Trophoblast cell (in vitro differentiated cells and primary cell): ENCODE results near the gene PRKN.
A peak's percentile ranks its signal among the peaks of the same experiment; 100 is the strongest.

Experiments used
- DNase-seq, 2 donors: peaks; one replicate each; pipeline ENCODE4 v3.0.0-alpha.2; 2016
- H2AFZ ChIP-seq: 2 replicates; pipeline ENCODE4 v1.6.1; 2013; ENCODE audit warnings: low read length, moderate library complexity, mild to moderate bottlenecking; ENCODE audit not compliant: insufficient read depth, poor library complexity
- H2AK5ac ChIP-seq: 2 replicates; pipeline ENCODE4 v1.6.1; 2013; ENCODE audit warnings: mild to moderate bottlenecking, low read length
- H2BK120ac ChIP-seq: 2 replicates; pipeline ENCODE4 v1.6.1; 2013; ENCODE audit warnings: low read length, mild to moderate bottlenecking, moderate library complexity; ENCODE audit not compliant: insufficient read depth, poor library complexity
- H2BK12ac ChIP-seq: 2 replicates; pipeline ENCODE4 v1.6.1; 2013; ENCODE audit warnings: mild to moderate bottlenecking, low read length, moderate library complexity
- H2BK5ac ChIP-seq: 2 replicates; pipeline ENCODE4 v1.6.1; 2013; ENCODE audit warnings: low read length, low read depth, moderate library complexity, mild to moderate bottlenecking; ENCODE audit not compliant: poor library complexity
- H3K14ac ChIP-seq: 2 replicates; pipeline ENCODE4 v1.6.1; 2013; ENCODE audit warnings: mild to moderate bottlenecking, low read length
- H3K18ac ChIP-seq: 2 replicates; pipeline ENCODE4 v1.6.1; 2013; ENCODE audit warnings: mild to moderate bottlenecking, low read length
- H3K23ac ChIP-seq: 2 replicates; pipeline ENCODE4 v1.6.1; 2013; ENCODE audit warnings: low read length
- H3K27ac ChIP-seq: 2 replicates; pipeline ENCODE4 v1.5.1; 2013; ENCODE audit warnings: low read depth, mild to moderate bottlenecking, inconsistent platforms, low read length, moderate library complexity
- H3K27me3 ChIP-seq: 2 replicates; pipeline ENCODE4 v1.6.1; 2013; ENCODE audit warnings: inconsistent platforms, mild to moderate bottlenecking, low read length, moderate library complexity; ENCODE audit not compliant: insufficient read depth
- H3K36me3 ChIP-seq, 2 experiments: 1 replicate in 1 of 2; 2 replicates in 1 of 2; pipeline ENCODE4 v1.6.1; 2013; ENCODE audit warnings: low read length in 2 of 2, mild to moderate bottlenecking in 2 of 2, moderate library complexity in 1 of 2; ENCODE audit not compliant: insufficient read depth in 2 of 2, control insufficient read depth in 1 of 2
- H3K4ac ChIP-seq: 2 replicates; pipeline ENCODE4 v1.6.1; 2013; ENCODE audit warnings: low read depth, mild to moderate bottlenecking, low read length, moderate library complexity
- H3K4me1 ChIP-seq, 2 experiments: 1 replicate in 1 of 2; 2 replicates in 1 of 2; pipeline ENCODE4 v1.6.1; 2013; ENCODE audit warnings: low read length in 2 of 2, mild to moderate bottlenecking in 2 of 2, moderate library complexity in 1 of 2; ENCODE audit not compliant: insufficient read depth in 2 of 2, control insufficient read depth in 1 of 2
- H3K4me2 ChIP-seq: 2 replicates; pipeline ENCODE4 v1.6.1; 2013; ENCODE audit warnings: inconsistent platforms, mild to moderate bottlenecking, low read length, moderate library complexity
- H3K4me3 ChIP-seq: 2 replicates; pipeline ENCODE4 v1.5.1; 2013; ENCODE audit warnings: mild to moderate bottlenecking, low read depth, low read length, inconsistent platforms
- H3K79me1 ChIP-seq: one replicate; pipeline ENCODE4 v1.6.1; 2013; ENCODE audit warnings: low read length
- H3K79me2 ChIP-seq: 2 replicates; pipeline ENCODE4 v1.6.1; 2013; ENCODE audit warnings: low read length, mild to moderate bottlenecking; ENCODE audit not compliant: control insufficient read depth, insufficient read depth, poor library complexity
- H3K9ac ChIP-seq: 2 replicates; pipeline ENCODE4 v1.6.1; 2013; ENCODE audit warnings: mild to moderate bottlenecking, low read length
- H3K9me3 ChIP-seq: 2 replicates; pipeline ENCODE4 v1.6.1; 2013; ENCODE audit warnings: low read depth, mild to moderate bottlenecking, control low read depth, inconsistent platforms, low read length; ENCODE audit not compliant: insufficient read depth
- H4K12ac ChIP-seq: 2 replicates; pipeline ENCODE4 v1.6.1; 2013; ENCODE audit warnings: low read depth, mild to moderate bottlenecking, low read length, moderate library complexity
- H4K8ac ChIP-seq: 2 replicates; pipeline ENCODE4 v1.6.1; 2013; ENCODE audit warnings: low read depth, mild to moderate bottlenecking, low read length, moderate library complexity
- H4K91ac ChIP-seq: one replicate; pipeline ENCODE4 v1.6.1; 2013; ENCODE audit warnings: low read depth, mild to moderate bottlenecking, low read length, moderate library complexity
- WGBS: extraction: QIAGEN DNeasy Blood & Tissue Kit; methylation state at CpG from one replicate; pipeline ENCODE4 v1.1.7; 2013; ENCODE audit warnings: missing lambda C conversion rate; ENCODE audit not compliant: insufficient read length, insufficient coverage; ENCODE audit errors: extremely low coverage; 5-methylcytosine and 5-hydroxymethylcytosine counted together

PRKN gene

DNA sequence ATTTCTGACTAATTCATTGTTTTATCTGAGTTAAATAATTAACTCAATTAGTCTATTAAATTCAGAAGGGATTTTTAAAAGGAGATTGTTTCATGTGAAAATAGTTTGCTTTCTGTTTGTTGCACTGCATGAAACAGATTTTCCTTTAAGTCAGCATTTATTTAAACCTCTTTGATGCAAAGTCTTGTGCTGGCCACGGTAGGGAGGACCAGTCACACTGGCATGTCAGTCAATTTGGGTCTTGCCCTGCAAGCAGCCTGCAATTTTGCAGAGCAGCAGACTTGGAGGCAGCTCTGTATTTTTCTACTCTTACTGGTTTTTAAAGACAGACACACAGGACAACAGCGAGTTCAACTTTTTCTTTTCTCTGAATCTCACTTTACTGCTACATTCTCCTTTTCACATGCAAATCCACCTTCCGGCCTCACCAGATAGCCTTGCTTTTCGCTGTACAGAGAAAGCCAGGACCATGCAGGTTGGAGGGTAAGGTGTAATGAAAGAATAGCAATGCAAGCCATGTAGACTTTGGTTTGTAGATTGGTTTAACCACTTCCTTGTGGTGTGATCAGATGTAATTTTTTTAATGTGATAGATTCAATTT is 763.8 kb downstream of the PRKN start:
- no peak overlapping the region for H3K4ac ChIP-seq
- DNase-seq, result no peak
- no peak overlapping the region for H4K12ac ChIP-seq
- H3K79me1 ChIP-seq, result no peaks in the 10 kb centered on the region
- H2BK12ac ChIP-seq, result no peak overlapping the region
- H3K36me3 ChIP-seq, result no peaks in the 10 kb centered on the region
- no peak overlapping the region for H4K8ac ChIP-seq
- H3K27me3 ChIP-seq, result no peaks in the 10 kb centered on the region
- no peak overlapping the region for H3K9ac ChIP-seq
- no CpG with 5 or more reads among the region's 4 CpGs for WGBS
- H2AK5ac ChIP-seq, result no peak overlapping the region
- no peak overlapping the region for H2BK120ac ChIP-seq
- no peak overlapping the region for H2AFZ ChIP-seq
- no peaks in the 10 kb centered on the region for H3K79me2 ChIP-seq
- H3K23ac ChIP-seq, result no peak overlapping the region
- no peaks in the 10 kb centered on the region for H3K9me3 ChIP-seq
- H2BK5ac ChIP-seq, result no peak overlapping the region
- no peak overlapping the region for H3K4me2 ChIP-seq
- H3K27ac ChIP-seq, result no peak overlapping the region
- H3K4me3 ChIP-seq, result no peak overlapping the region
- no peak overlapping the region for H3K14ac ChIP-seq
- H4K91ac ChIP-seq, result no peak overlapping the region
- no peaks in the 10 kb centered on the region for H3K4me1 ChIP-seq
- no peak overlapping the region for H3K18ac ChIP-seq

DNA sequence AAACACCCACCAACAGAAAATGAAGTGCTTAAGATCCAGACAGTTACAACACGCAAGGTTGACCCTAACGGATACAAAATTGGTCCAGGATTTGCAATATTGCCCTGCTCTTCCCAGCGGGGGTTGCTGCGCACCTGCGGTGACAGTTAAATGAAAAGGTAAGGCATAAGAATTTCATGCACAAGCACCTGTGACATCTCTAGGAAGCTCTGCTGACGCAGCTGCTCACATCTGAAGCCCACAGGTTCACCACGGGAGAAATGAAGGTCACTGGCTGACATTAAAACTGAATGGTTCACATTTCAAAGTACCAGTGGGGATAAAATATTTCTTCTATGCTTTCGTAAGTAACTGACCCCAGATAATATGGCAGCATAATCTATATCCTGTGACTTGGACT is 764.4 kb downstream of the PRKN start:
- H3K79me2 ChIP-seq, result no peaks in the 10 kb centered on the region
- H3K9me3 ChIP-seq, result no peaks in the 10 kb centered on the region
- H3K4ac ChIP-seq, result no peak overlapping the region
- H3K4me1 ChIP-seq, result no peaks in the 10 kb centered on the region
- H4K12ac ChIP-seq, result no peak overlapping the region
- H3K27me3 ChIP-seq, result no peaks in the 10 kb centered on the region
- no peak overlapping the region for H4K8ac ChIP-seq
- H3K9ac ChIP-seq, result no peak overlapping the region
- H3K79me1 ChIP-seq, result no peaks in the 10 kb centered on the region
- H3K14ac ChIP-seq, result no peak overlapping the region
- H3K27ac ChIP-seq, result no peak overlapping the region
- no CpG with 5 or more reads among the region's 8 CpGs for WGBS
- no peak overlapping the region for H2BK120ac ChIP-seq
- H2BK5ac ChIP-seq, result no peak overlapping the region
- no peak overlapping the region for H3K4me2 ChIP-seq
- no peak overlapping the region for H3K18ac ChIP-seq
- no peak overlapping the region for H2AFZ ChIP-seq
- DNase-seq, result no peak
- H3K4me3 ChIP-seq, result no peak overlapping the region
- H4K91ac ChIP-seq, result no peak overlapping the region
- no peak overlapping the region for H2BK12ac ChIP-seq
- no peak overlapping the region for H3K23ac ChIP-seq
- no peaks in the 10 kb centered on the region for H3K36me3 ChIP-seq
- no peak overlapping the region for H2AK5ac ChIP-seq

DNA sequence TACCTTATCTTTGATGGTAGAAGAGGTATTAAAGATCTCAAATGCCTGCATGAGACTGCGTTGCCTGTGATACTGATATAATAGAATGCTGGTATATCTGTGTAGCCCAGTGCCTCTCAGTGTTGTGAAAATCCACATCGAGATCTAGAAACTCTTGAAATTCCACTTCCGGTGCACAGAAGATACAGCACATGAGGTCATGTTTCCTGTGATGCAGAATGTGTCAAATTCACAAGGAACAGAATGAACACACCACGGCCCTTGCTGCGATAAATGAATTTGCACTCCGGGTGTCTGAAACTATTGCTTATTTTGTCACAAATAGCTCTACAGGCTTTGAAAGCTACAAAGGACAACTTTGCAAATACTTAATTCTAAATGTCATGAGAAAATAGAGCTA is 765.8 kb downstream of the PRKN start:
- Histone ChIP-seq H2AFZ (no peak overlapping the region), H4K91ac (no peak overlapping the region), H3K14ac (no peak overlapping the region), H3K4me3 (no peak overlapping the region), H3K36me3 (no peaks in the 10 kb centered on the region), H3K9me3 (peaks cover under 1% of the 10 kb centered on the region), H3K79me2 (no peaks in the 10 kb centered on the region), H3K23ac (no peak overlapping the region), H3K27me3 (no peaks in the 10 kb centered on the region), H4K12ac (no peak overlapping the region), H3K27ac (no peak overlapping the region), H4K8ac (no peak overlapping the region), H3K79me1 (no peaks in the 10 kb centered on the region), H3K4me2 (no peak overlapping the region), H3K4ac (no peak overlapping the region), H2BK120ac (no peak overlapping the region), H3K9ac (no peak overlapping the region), H2BK5ac (no peak overlapping the region), H2BK12ac (no peak overlapping the region), H3K4me1 (no peaks in the 10 kb centered on the region), H2AK5ac (no peak overlapping the region), H3K18ac (no peak overlapping the region)
- no CpG with 5 or more reads among the region's 6 CpGs for WGBS
- DNase-seq, result no peak

DNA sequence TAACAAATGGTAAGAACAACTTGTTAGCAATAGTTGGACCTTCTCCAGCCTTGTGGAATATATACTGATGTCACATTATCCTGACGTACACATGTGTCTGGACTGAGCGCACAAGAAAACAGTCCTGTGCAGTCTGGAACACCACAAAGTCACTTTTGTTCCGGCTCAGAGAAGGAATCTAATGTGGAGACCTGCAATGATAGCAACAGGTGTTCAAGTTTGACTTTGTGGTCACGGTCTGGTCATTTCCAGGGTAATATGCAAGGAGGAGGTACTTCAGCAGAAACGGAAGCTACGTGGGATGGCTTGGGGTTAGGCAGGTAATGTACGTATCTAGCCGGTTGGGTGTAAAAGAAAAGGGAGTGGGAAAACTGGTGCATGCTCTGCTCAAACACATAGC is 766.5 kb downstream of the PRKN start:
- H2BK120ac ChIP-seq, result no peak overlapping the region
- no peak overlapping the region for H3K14ac ChIP-seq
- no peak overlapping the region for H4K12ac ChIP-seq
- peak overlapping the region; percentile 45 for H3K9ac ChIP-seq
- H3K23ac ChIP-seq, result no peak overlapping the region
- no peaks in the 10 kb centered on the region for H3K4me1 ChIP-seq
- H3K4me3 ChIP-seq, result no peak overlapping the region
- no CpG with 5 or more reads among the region's 8 CpGs for WGBS
- H3K79me2 ChIP-seq, result no peaks in the 10 kb centered on the region
- no peak overlapping the region for H2AFZ ChIP-seq
- H3K18ac ChIP-seq, result no peak overlapping the region
- H4K91ac ChIP-seq, result no peak overlapping the region
- peaks cover 1% of the 10 kb centered on the region for H3K9me3 ChIP-seq
- no peak overlapping the region for H2BK5ac ChIP-seq
- no peak overlapping the region for H4K8ac ChIP-seq
- no peak overlapping the region for H3K4me2 ChIP-seq
- H2BK12ac ChIP-seq, result no peak overlapping the region
- no peak overlapping the region for H3K27ac ChIP-seq
- no peaks in the 10 kb centered on the region for H3K36me3 ChIP-seq
- H3K27me3 ChIP-seq, result no peaks in the 10 kb centered on the region
- H3K79me1 ChIP-seq, result no peaks in the 10 kb centered on the region
- no peak overlapping the region for H2AK5ac ChIP-seq
- H3K4ac ChIP-seq, result no peak overlapping the region
- no peak for DNase-seq
